PFSK-1 (cell line): Measurements from ENCODE around the gene RTN4RL1.

Experiments
- FOXP2 ChIP-seq: optimal IDR thresholded peaks from 2 replicates; pipeline ENCODE3; 2011; ENCODE audit warnings: borderline replicate concordance, control low read depth, inconsistent platforms; ENCODE audit not compliant: insufficient read depth; ENCODE audit errors: extremely low read length, extremely low read depth
- POLR2AphosphoS5 ChIP-seq: IDR thresholded peaks from 2 replicates; pipeline ENCODE4 v1.6.1; 2012; ENCODE audit warnings: low read depth, mild to moderate bottlenecking, control low read depth, low read length, moderate library complexity
- REST ChIP-seq, 2 experiments: IDR thresholded peaks; 2 replicates each; pipeline versions ENCODE4 v1.6.1 to v1.8.0; 2011 to 2012; ENCODE audit warnings: low read depth in 2 of 2, low read length in 2 of 2, control low read depth in 1 of 2, inconsistent platforms in 1 of 2, mild to moderate bottlenecking in 1 of 2, moderate library complexity in 1 of 2; ENCODE audit not compliant: insufficient read depth in 1 of 2
- SIN3A ChIP-seq: IDR thresholded peaks from 2 replicates; pipeline ENCODE4 v1.6.1; 2012; ENCODE audit warnings: mild to moderate bottlenecking, low read length, moderate library complexity, borderline replicate concordance; ENCODE audit not compliant: insufficient read depth
- TAF1 ChIP-seq: IDR thresholded peaks from 2 replicates; pipeline ENCODE4 v1.6.1; 2012; ENCODE audit warnings: low read length, control low read depth, borderline replicate concordance; ENCODE audit not compliant: insufficient read depth

The RTN4RL1 gene

GRCh38 chr17:1947743-1948516 lies 77.2 kb downstream of the RTN4RL1 start:
- TF ChIP-seq SIN3A, result no peak
- TF ChIP-seq POLR2AphosphoS5, result no peak

GRCh38 chr17:1947229-1947742 lies 77.8 kb downstream of the RTN4RL1 start:
- no peak for TF ChIP-seq FOXP2
- TF ChIP-seq REST (IDR thresholded peaks at IDR 0.05; ENCODE audit: insufficient read depth in 1 of 2, low read depth in 2 of 2, low read length in 2 of 2), result no peak
- no peak for TF ChIP-seq SIN3A
- TF ChIP-seq POLR2AphosphoS5, result no peak
- no peak for TF ChIP-seq TAF1

- no peak for TF ChIP-seq SIN3A
- no peak for TF ChIP-seq POLR2AphosphoS5
- TF ChIP-seq TAF1, result no peak
- no peak for TF ChIP-seq FOXP2
- TF ChIP-seq REST (IDR thresholded peaks at IDR 0.05; ENCODE audit: insufficient read depth in 1 of 2, low read depth in 2 of 2, low read length in 2 of 2), result no peak
These were observed 78.9 kb downstream of the RTN4RL1 start for GRCh38 chr17:1946021-1946932.

GRCh38 chr17:1945621-1946020 lies 79.5 kb downstream of the RTN4RL1 start:
- TF ChIP-seq REST (IDR thresholded peaks at IDR 0.05; ENCODE audit: insufficient read depth in 1 of 2, low read depth in 2 of 2, low read length in 2 of 2) (no peak), SIN3A (no peak), POLR2AphosphoS5 (no peak), FOXP2 (no peak), TAF1 (no peak)

- TF ChIP-seq REST (IDR thresholded peaks at IDR 0.05; ENCODE audit: insufficient read depth in 1 of 2, low read depth in 2 of 2, low read length in 2 of 2) (no peak), SIN3A (no peak), TAF1 (no peak), POLR2AphosphoS5 (no peak), FOXP2 (no peak)
These were observed 81.7 kb downstream of the RTN4RL1 start for GRCh38 chr17:1943436-1943831.
